RKO (cell line): ENCODE measurements around the gene DGKE.
A peak's percentile ranks its signal among the peaks of the same experiment; 100 is the strongest.

ENCODE experiments used
- DNase-seq: peaks from one replicate; pipeline ENCODE4 v3.0.0-alpha.2; 2016; ENCODE audit warnings: low spot score

Gene DGKE

DNA sequence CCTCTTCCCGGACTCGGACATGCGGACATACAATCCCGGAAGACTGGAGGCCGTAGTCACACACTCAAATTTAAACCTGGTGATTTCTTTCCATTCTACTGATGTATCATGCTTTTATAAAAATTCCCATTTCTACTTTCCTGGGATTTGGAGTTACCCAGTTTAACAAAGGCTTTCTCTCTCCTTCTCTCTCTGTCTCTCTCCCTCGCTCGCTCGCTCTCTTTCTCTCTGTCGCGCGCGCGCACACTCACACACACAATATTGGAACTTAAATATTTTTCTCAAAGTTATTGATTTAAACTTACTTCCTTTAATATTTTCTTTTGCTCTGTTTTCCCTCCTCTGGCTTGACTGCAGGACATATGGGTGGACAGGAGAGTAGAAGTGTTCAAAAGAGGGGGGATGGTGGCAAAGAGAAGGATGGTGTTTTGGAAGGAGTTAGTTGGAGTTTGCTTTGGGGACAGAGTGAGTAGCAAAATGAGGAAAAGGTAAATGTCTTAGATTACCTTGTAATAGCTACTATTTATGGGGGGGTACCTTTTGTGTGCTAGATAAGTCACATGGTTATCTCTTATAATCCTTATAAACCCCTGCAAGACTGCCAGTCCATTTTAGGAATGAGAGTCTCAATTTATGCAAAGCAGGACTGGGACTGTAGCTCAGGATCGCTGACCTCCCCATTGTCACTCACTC, 80.8 kb downstream of the DGKE start:
- peak; percentile 68 for DNase-seq

DNA sequence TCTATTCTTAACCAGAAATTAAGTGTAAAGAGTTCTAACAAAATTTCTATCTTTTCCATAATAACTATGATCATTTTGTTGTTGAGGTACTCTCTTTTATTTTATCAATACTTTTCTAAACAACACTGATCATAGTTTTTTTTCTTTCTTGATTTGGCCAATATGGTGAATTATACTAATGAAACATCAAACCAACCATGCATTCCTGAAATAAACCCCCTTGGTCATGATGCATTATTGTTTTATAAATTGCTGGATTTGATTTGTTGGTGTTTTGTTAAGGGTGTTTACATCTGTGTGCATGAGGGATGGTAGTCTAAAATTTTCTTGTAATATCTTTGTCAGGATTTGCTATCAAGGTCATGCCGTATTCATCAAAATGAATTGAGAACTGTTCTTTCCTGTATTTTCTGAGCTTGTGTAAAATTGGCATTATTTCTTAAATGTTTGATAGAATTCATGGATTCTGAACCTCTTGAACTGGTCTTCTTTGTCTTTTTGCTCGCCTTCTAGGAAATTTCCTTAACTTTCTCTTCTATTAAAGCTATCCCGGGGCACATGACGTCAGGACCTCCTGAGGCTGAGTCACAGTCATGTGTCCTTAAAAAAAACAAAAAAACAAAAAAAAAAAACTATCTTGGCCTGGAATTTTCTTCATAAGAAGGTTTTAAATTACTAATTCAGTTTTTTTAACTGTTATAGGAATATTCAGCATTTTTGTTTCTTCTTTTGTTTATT, 83.8 kb downstream of the DGKE start:
- DNase-seq: no peak

DNA sequence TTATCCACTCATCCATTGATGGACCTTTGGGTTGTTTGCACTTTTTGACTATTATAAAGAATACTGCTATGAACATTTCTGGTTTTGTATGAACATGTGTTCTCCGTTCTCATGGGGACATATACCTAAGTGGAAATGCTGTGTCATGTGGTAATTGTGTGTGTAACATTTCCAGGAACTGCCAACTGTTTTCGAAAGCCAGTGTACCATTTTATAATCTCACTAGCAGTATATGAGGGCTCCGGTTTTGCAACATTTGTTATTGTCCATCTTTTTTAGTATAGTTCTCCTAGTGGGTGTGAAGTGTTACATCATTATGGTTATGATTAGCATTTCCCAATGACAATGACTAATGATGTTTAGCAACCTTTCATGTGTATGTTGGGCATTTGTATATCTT, 85.0 kb downstream of the DGKE start:
- peak; percentile 51 for DNase-seq
